ENCODE results near the gene RASSF5. TPM values are rescaled to one million over a fixed set of nuclear protein-coding genes. Genes with fewer than 3 reads are reported as not detected.

RASSF5 gene
- total and polyA plus RNA-seq, 9 of the 15 experiments (the other 6 are each of a cell fraction or from before 2014, with no cell fraction given): 6.1 to 41.0 (median 25.2) TPM

DNA sequence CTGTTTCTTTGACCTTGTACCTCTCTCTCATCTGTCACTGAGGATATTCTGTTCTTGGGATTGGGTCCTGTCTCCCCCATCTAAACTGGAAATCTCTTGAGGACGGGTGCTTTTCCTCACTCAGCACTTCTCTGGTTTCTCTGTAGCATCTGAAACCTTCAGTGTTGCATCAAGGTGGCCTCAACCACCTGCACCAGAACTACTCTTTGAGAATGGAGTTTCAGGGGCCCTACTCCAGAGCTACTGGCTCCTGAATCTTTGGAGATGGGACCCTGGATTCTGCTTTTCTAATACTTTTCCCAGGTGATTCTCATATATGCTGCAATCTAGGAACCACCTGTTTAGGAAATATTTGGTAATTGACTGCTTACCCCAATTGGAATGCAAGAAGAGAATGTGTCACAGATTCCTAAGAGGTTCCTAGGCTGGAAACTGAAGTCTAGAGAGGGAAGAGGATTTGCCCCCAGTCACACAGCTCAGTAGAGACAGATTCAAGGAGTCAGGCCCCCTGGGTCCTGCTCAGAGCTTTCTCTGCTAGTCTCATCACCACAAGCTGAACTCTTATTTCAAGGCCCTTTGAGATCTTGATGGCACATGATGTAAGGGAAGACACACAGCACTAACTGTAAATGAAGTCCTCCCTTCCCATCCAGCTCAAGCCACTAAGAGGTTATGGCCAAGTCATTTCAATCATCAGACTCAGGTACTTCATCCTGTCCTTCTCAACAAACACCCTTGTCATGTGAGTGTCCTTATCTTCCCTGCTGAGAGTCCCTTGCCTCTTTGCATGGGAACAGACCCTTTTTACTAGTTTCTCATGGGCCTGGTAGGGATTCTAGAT lies 56.3 kb downstream of the RASSF5 start (continued):
- TF ChIP-seq, protein P1, sequence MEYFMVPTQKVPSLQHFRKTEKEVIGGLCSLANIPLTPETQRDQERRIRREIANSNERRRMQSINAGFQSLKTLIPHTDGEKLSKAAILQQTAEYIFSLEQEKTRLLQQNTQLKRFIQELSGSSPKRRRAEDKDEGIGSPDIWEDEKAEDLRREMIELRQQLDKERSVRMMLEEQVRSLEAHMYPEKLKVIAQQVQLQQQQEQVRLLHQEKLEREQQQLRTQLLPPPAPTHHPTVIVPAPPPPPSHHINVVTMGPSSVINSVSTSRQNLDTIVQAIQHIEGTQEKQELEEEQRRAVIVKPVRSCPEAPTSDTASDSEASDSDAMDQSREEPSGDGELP (CRISPR knock-in tag; IDR thresholded peaks at IDR 0.05; ENCODE audit: borderline replicate concordance): peak; percentile 26; the same call in 1 of the 2 replicates
- no peak for TF ChIP-seq U2AF1 (optimal IDR thresholded peaks at IDR 0.05; ENCODE audit: low read depth, low read length)

GRCh38 chr1:206565995-206566394 lies 58.7 kb downstream of the RASSF5 start:
- Histone ChIP-seq H3K9ac (ENCODE audit: insufficient read depth in 1 of 2, low read depth in 2 of 2, low read length in 2 of 2) (no peak overlapping the region), H3K79me2 (ENCODE audit: control insufficient read depth, insufficient read depth, low read length) (peaks cover 35% of the 10 kb centered on the region), H3K36me3 (ENCODE audit: control insufficient read depth, insufficient read depth, low read length) (peaks cover 69% of the 10 kb centered on the region), H3K27ac (ENCODE audit: extremely low read depth, low read depth, low read length) (no peak overlapping the region), H2AFZ (ENCODE audit: low read depth, low read length) (no peak overlapping the region), H3K4me2 (ENCODE audit: insufficient read depth, low read length) (no peak overlapping the region), H3K4me3 (no peak overlapping the region), H3K9me1 (ENCODE audit: control insufficient read depth, insufficient read depth, low read length) (peaks cover 5% of the 10 kb centered on the region), H3K27me3 (ENCODE audit: control insufficient read depth in 2 of 2, insufficient read depth in 2 of 2, low read length in 2 of 2) (no peaks in the 10 kb centered on the region), H3K9me3 (replicated peaks; ENCODE audit: control insufficient read depth, insufficient read depth, low read depth, low read length) (no peaks in the 10 kb centered on the region), H3K4me1 (replicated peaks in 1 of 2; ENCODE audit: control insufficient read depth in 2 of 2, insufficient read depth in 2 of 2, low read length in 2 of 2) (peaks cover 5 to 24% of the 10 kb centered on the region in 2 experiments), H4K20me1 (replicated peaks; ENCODE audit: control insufficient read depth, insufficient read depth, low read length) (peaks cover 3% of the 10 kb centered on the region; the same call in 1 of the 2 replicates)
- TF ChIP-seq ZNF655 (CRISPR knock-in tag; IDR thresholded peaks at IDR 0.05) (no peak), ZFX (CRISPR knock-in tag; IDR thresholded peaks at IDR 0.05) (0 out of 2 replicates have a peak, but pooled peaks have one; percentile 1)
- ChIA-PET CTCF (ENCODE audit: low intra/inter-chr PET ratio) (no interaction called here), POLR2A (interaction anchor here (1.0 to 1.8 kb wide), 3 partner anchors 8 to 11 kb away, joined by 3 to 19 read pairs (median 3); no protein-coding TSS in a partner anchor)
- BruUV-seq (replicated peaks): no TSS peak
- in situ Hi-C loops (cut with MboI): no loop called here
- 72% methylated on average over 4 of the region's 4 CpGs for WGBS (ENCODE audit: insufficient coverage, low coverage, missing lambda C conversion rate)
- DNase-seq (ENCODE audit: extremely low read depth in 1 of 4, low spot score in 3 of 4) (no peak), ATAC-seq (no peak), FAIRE-seq (no peak)
- intact Hi-C loops (cut with micrococcal nuclease): no loop called here

Measured in K562 (cell line).